T47D (cell line): ENCODE results near the gene NDFIP2.

Experiments
- DNase-seq, 2 experiments: peaks; one replicate each; pipeline versions ENCODE4 v3.0.0 to v3.0.0-alpha.2; 2011 to 2012; ENCODE audit warnings: low read depth in 1 of 2, low spot score in 1 of 2
- JUND ChIP-seq: IDR thresholded peaks from 2 replicates; pipeline ENCODE4 v1.6.1; 2012; ENCODE audit warnings: low read depth
- in situ Hi-C: cut with HindIII; loops from 2 replicates; pipeline ENCODE4 v1.10.0; 2016; ENCODE audit warnings: low sequenced_read_pairs, low pct_unique_long_range_greater_than_20kb

Gene NDFIP2

DNA sequence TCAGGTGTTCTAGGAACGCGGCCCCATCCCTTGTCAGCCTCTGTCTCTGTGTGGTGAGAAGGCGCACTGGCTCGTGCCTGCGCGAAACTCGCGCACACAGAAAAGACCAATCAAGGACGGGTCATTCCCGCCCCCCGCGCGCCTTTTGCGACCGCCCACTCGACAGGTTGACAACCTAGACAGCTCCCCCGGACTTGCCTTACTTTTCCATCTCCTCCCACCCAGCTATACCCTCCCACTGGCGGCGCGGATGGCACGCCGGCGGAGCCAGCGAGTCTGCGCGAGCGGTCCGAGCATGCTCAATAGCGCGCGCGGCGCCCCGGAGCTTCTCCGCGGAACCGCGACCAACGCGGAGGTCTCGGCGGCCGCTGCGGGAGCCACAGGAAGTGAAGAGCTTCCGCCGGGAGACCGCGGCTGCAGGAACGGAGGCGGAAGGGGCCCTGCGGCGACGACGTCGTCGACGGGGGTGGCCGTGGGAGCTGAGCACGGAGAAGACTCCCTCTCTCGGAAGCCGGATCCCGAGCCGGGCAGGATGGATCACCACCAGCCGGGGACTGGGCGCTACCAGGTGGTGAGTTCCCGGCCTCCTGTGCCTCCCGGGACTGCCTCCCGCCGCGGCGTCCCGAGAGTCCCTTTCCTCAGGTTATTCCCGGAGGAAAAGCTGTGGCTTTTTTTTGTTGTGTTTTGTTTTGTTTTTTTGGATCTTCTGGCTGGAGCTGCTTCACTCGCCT is at the start of gene NDFIP2:
NDFIP2 (plus strand) TSS at position 202 of the 731 bp plus-strand sequence; CDS start at position 251, 49 bp downstream.
- TF ChIP-seq JUND, result no peak
- in situ Hi-C loops, result no loop called here

DNA sequence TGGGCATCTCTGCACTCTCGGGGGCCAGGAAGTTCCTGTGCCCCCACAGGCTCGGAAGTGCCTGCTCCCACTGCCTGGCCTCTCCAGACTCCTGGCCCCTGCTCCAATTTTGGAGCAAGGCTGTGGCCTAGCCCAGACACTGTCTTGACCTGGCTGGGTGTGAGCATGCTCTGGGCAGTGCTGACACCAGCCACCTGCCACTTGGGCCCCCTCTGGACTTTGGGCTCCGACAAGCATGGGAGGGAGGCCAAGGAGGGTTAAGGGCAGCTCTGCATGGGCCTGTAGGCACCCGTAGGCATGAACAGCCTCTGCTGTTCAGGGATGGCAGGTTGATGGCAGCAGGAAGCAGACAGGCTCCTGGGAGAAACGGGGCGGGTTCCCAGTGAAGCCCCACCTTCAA is 48.9 kb upstream of the NDFIP2 start:
- TF ChIP-seq JUND, result no peak
- no peak for DNase-seq
- in situ Hi-C loops, result no loop called here

More for the DNA sequence above, at the start of gene NDFIP2:
- peak; percentile 64 to 96 for DNase-seq

DNA sequence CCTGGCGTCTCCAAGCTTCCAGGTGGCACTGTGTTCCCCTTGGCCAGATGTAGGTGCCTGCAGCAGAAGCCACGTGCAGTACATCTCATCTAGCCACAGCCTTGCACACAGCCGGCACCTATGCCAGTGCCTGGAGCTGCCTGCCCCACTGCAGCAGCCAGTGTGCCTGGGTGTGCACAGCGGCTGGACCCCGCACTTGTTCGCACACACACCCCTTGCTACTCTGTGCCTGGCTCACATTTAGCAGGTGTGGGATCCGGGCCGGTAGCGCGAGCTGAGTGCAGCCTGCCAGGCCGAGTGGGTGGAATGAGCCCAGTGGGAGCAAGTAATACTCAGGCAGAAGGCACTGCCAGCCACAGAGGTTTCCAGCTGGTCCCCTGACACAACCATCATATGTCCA is 48.0 kb upstream of the NDFIP2 start:
- DNase-seq, result no peak
- TF ChIP-seq JUND, result no peak
- in situ Hi-C loops, result no loop called here

DNA sequence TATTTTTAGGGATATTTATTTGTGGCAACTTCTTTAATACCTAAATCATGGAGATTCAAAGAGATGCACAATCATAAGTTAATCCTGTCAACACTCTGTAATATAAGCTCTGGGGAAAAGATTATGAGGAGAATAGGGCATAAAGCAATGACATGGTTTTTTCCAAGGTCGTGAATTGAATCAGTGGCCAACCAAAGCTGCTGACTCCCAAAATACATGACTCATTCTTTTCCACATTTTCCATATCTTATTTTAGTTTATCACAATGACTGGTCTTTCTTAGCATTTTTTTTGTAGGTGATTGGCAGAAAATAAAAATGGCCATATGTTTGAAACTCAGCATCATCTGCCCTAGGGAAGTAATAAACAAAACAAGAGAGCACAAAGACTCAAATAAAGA is 46.4 kb upstream of the NDFIP2 start:
- TF ChIP-seq JUND, result no peak
- in situ Hi-C loops, result no loop called here
- no peak for DNase-seq

- in situ Hi-C loops, result no loop called here
- DNase-seq, result no peak
- no peak for TF ChIP-seq JUND
Observed at GRCh38 chr13:79435561-79435990, 45.4 kb upstream of the NDFIP2 start.

- DNase-seq, result no peak
- TF ChIP-seq JUND, result no peak
- in situ Hi-C loops, result no loop called here
Observed at GRCh38 chr13:79439275-79439674, 41.7 kb upstream of the NDFIP2 start.

GRCh38 chr13:79440958-79441528 is 39.9 kb upstream of the NDFIP2 start:
- in situ Hi-C loops, result no loop called here
- no peak for DNase-seq
- no peak for TF ChIP-seq JUND

GRCh38 chr13:79442221-79442620 is 38.7 kb upstream of the NDFIP2 start:
- TF ChIP-seq JUND, result no peak
- in situ Hi-C loops, result no loop called here
- no peak for DNase-seq

DNA sequence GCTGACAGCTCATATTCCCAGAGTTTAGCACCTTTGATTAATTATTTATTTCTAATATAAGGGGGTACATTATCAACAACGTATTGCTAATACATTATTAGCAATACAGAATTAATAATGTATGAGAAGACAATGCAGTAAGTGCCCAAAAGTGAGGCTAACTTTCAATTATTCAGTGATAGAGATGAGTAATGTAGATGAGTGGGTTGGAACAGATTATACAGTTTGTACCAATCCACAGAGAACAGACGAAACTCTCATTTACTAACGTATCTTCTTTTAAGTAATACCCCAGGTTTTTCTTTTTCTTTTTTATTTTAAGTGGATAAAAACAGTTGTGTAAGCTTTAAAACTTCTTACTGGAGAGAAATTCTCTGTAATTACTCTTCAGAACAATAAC is 38.2 kb upstream of the NDFIP2 start:
- in situ Hi-C loops, result no loop called here
- DNase-seq, result no peak

GRCh38 chr13:79445968-79446645 is 34.8 kb upstream of the NDFIP2 start:
- peak; percentile 11 to 76 for DNase-seq
- in situ Hi-C loops, result no loop called here
- no peak for TF ChIP-seq JUND

More for the DNA sequence above, 38.2 kb upstream of the NDFIP2 start:
- no peak for TF ChIP-seq JUND

DNA sequence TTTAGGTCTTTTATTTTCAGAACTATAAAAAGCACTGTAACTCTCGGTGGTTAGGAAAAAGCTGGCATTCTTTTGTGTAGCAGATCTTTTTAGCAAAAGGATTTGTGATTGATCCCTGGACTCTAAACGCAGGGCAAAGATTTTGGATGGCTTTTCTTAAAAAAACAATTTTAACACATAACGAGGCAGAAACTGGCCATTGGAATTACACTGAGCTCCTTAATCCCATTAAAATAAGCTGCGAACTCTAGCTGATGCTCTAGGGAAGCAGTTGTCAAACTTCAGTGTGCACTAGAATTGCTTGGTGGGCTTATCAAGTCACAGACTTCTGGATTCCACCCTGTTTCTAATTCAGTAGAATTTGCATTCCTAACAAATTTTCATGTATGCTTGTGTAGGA is 33.8 kb upstream of the NDFIP2 start:
- no peak for TF ChIP-seq JUND
- in situ Hi-C loops, result no loop called here
- DNase-seq, result no peak

DNA sequence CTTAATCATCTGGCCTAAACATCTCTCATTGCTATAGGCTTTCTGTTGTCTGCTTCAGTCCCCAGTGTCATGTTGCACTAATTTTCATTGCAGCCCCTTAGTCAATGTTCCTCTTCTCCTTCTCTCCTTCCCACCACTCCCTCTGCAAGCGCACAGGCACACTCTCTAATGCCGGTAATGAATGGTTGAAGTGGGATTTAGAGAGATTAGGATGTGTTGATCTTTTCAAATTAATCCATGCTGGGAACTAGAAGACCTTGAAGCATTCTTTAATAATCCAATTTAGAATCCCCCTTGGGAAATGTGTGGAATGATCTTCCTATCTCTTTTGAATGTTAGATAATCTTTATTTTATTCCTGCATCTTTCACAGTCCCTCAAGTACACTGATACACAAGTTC is 33.2 kb upstream of the NDFIP2 start:
- no peak for TF ChIP-seq JUND
- in situ Hi-C loops, result no loop called here
- no peak for DNase-seq

GRCh38 chr13:79448413-79448812 is 32.5 kb upstream of the NDFIP2 start:
- no peak for DNase-seq
- TF ChIP-seq JUND, result no peak
- in situ Hi-C loops, result no loop called here
